K562 (cell line): ENCODE data around the gene MTMR10. TPM values are rescaled to one million over a fixed set of nuclear protein-coding genes. Genes with fewer than 3 reads are reported as not detected.

Source experiments
- CBFB ChIP-seq: sonication (generic); formaldehyde crosslinking; IDR thresholded peaks from 2 replicates; pipeline ENCODE4 v1.4.0; 2020; ENCODE audit warnings: mild to moderate bottlenecking, missing genetic modification reagents
- CEBPB ChIP-seq: fragments of 450-650 bp; IDR thresholded peaks from 2 replicates; pipeline ENCODE4 v1.6.1; 2016; ENCODE audit warnings: missing genetic modification characterization, missing compliant biosample characterization
- CHD1 ChIP-seq: fragments of 200-600 bp; sonication (generic); IDR thresholded peaks from one replicate; pipeline ENCODE4 v1.6.1; 2012; ENCODE audit warnings: mild to moderate bottlenecking, moderate library complexity, low read length, inconsistent platforms
- IFI16 ChIP-seq: fragments of 250-450 bp; sonication (Bioruptor Pico); IDR thresholded peaks from 2 replicates; pipeline ENCODE4 v2.1.2; 2022; ENCODE audit warnings: mild to moderate bottlenecking, inconsistent platforms
- ILF3 ChIP-seq: fragments of 450-650 bp; IDR thresholded peaks from 2 replicates; pipeline ENCODE4 v1.6.1; 2018; ENCODE audit warnings: antibody characterized with exemption, mild to moderate bottlenecking, moderate library complexity, borderline replicate concordance
- MGA ChIP-seq: fragments of 450-650 bp; IDR thresholded peaks from 2 replicates; pipeline ENCODE4 v1.6.1; 2016; ENCODE audit warnings: mild to moderate bottlenecking, moderate library complexity
- NR1H2 ChIP-seq: sonication (generic); formaldehyde crosslinking; IDR thresholded peaks from 2 replicates; pipeline ENCODE4 v1.4.0; 2020; ENCODE audit warnings: mild to moderate bottlenecking, missing genetic modification reagents
- USF1 ChIP-seq: sonication (generic); formaldehyde crosslinking; IDR thresholded peaks from 2 replicates; pipeline ENCODE4 v1.9.0; 2022; ENCODE audit warnings: mild to moderate bottlenecking, missing genetic modification reagents
- ZFP91 ChIP-seq: sonication (generic); formaldehyde crosslinking; IDR thresholded peaks from 2 replicates; pipeline ENCODE4 v1.8.0; 2022; ENCODE audit warnings: mild to moderate bottlenecking, missing genetic modification reagents
- polyA plus RNA-seq, 8 experiments: library from polyadenylated mRNA; depleted of rRNA in 4 of 8; stranded (reverse) in 5 of 8; unstranded in 3 of 8; fragments of >200 nt; fragmentation: Nextera tagmentation in 2 of 8; fragmentation: Illumina TruSeq in 1 of 8; extraction: Ambion mirVana in 2 of 8; extraction: Trizol in 1 of 8; gene quantifications; 2 replicates each; pipeline versions ENCODE4 v1.2.1 to v1.2.3, GENCODE V29; 2011 to 2014; ENCODE audit warnings: inconsistent platforms in 1 of 8, missing spikeins in 1 of 8
- total RNA-seq, 7 experiments: library from RNA; depleted of rRNA in 6 of 7; stranded (reverse); fragments of >200 nt in 6 of 7; fragmentation: Illumina TruSeq in 2 of 7; extraction: Trizol in 2 of 7; gene quantifications; 2 replicates each; pipeline versions ENCODE4 v1.2.1 to v1.2.3, GENCODE V29; 2011 to 2021; ENCODE audit warnings: low replicate concordance in 1 of 7

MTMR10 gene
- total and polyA plus RNA-seq, 9 of the 15 experiments (the other 6 are each of a cell fraction or from before 2014, with no cell fraction given): 1.6 to 6.8 (median 4.8) TPM

- TF ChIP-seq MGA (no peak), ILF3 (no peak), ZFP91 (CRISPR knock-in tag) (no peak), CBFB (CRISPR knock-in tag) (no peak), IFI16 (CRISPR knock-in tag) (no peak), CEBPB (tag) (no peak), USF1 (CRISPR knock-in tag) (no peak), CHD1 (no peak), NR1H2 (CRISPR knock-in tag) (no peak)
Measured at GRCh38 chr15:30933293-30933692, 58.1 kb downstream of the MTMR10 start (continued).
